SK-N-SH (cell line): ENCODE measurements around the gene LIX1L. TPM values are rescaled to one million over a fixed set of nuclear protein-coding genes. Genes with fewer than 3 reads are reported as not detected.

ENCODE experiments used
- CTCF ChIA-PET: fragments of 300-600, 350-600 bp; formaldehyde crosslinking; extraction: SDS; loops from one replicate; lab custom pipeline; 2021; lab: Yijun Ruan, JAX
- POLR2A ChIA-PET: fragments of 350-600 bp; sonication (Branson Sonifier 250); formaldehyde crosslinking; extraction: SDS; loops from one replicate; lab custom pipeline; 2020; ENCODE audit warnings: antibody characterized with exemption, inconsistent platforms; lab: Yijun Ruan, JAX
- DNase-seq: peaks from one replicate; pipeline ENCODE4 v3.0.0; 2012
- H2AFZ ChIP-seq: fragments of 200-600 bp; sonication (generic); 2 replicates; pipeline ENCODE4 v1.8.1; 2016; ENCODE audit warnings: antibody characterized with exemption, mild to moderate bottlenecking, low read depth
- H3F3A ChIP-seq: fragments of 200-600 bp; sonication (generic); replicated peaks from 2 replicates; pipeline ENCODE3; 2016; ENCODE audit warnings: antibody characterized with exemption, mild to moderate bottlenecking; ENCODE audit not compliant: insufficient read depth
- H3K27ac ChIP-seq, 2 experiments: fragments of 200-500 bp in 1 of 2; fragments of 200-600 bp in 1 of 2; sonication (Bioruptor generic) in 1 of 2; sonication (generic), shearing (Covaris generic) in 1 of 2; 2 replicates each; pipeline versions ENCODE4 v1.5.1 to v1.6.1; 2014 to 2016; ENCODE audit warnings: low read depth in 2 of 2, inconsistent platforms in 1 of 2, low read length in 1 of 2, mild to moderate bottlenecking in 1 of 2, mixed read lengths in 1 of 2
- H3K27me3 ChIP-seq: fragments of 200-600 bp; sonication (generic), shearing (Covaris generic); 2 replicates; pipeline ENCODE4 v1.6.1; 2016; ENCODE audit warnings: mixed run types; ENCODE audit not compliant: insufficient read depth
- H3K36me3 ChIP-seq, 2 experiments: fragments of 200-500 bp in 1 of 2; fragments of 200-600 bp in 1 of 2; sonication (Bioruptor generic) in 1 of 2; sonication (generic) in 1 of 2; replicated peaks in 1 of 2; 2 replicates each; pipeline versions ENCODE3 to v1.5.1; 2014 to 2016; ENCODE audit warnings: low read length in 1 of 2, mild to moderate bottlenecking in 1 of 2; ENCODE audit not compliant: insufficient read depth in 2 of 2, control insufficient read depth in 1 of 2
- H3K4me1 ChIP-seq, 2 experiments: fragments of 200-500 bp in 1 of 2; fragments of 200-600 bp in 1 of 2; sonication (Bioruptor generic) in 1 of 2; sonication (generic), shearing (Covaris generic) in 1 of 2; 2 replicates each; pipeline versions ENCODE4 v1.5.1 to v1.6.1; 2014 to 2016; ENCODE audit warnings: low read depth in 1 of 2, low read length in 1 of 2, mixed run types in 1 of 2; ENCODE audit not compliant: insufficient read depth in 2 of 2, control insufficient read depth in 1 of 2
- H3K4me2 ChIP-seq: fragments of 200-600 bp; sonication (generic), shearing (Covaris generic); 2 replicates; pipeline ENCODE4 v1.6.1; 2017; ENCODE audit warnings: mixed run types
- H3K4me3 ChIP-seq, 2 experiments: fragments of 200-500 bp in 1 of 2; fragments of 200-600 bp in 1 of 2; sonication (Bioruptor generic) in 1 of 2; sonication (generic), shearing (Covaris generic) in 1 of 2; 2 replicates each; pipeline versions ENCODE4 v1.5.1 to v1.8.1; 2014 to 2016; ENCODE audit warnings: low read depth in 2 of 2, inconsistent platforms in 1 of 2, low read length in 1 of 2, mild to moderate bottlenecking in 1 of 2, mixed read lengths in 1 of 2, moderate library complexity in 1 of 2
- H3K79me2 ChIP-seq: fragments of 200-600 bp; sonication (generic); 2 replicates; pipeline ENCODE4 v1.8.1; 2017; ENCODE audit warnings: mild to moderate bottlenecking; ENCODE audit not compliant: insufficient read depth
- H3K9ac ChIP-seq: fragments of 200-600 bp; sonication (generic); 2 replicates; pipeline ENCODE4 v1.6.1; 2017; ENCODE audit warnings: mixed run types
- H3K9me2 ChIP-seq: fragments of 200-600 bp; sonication (generic); 2 replicates; pipeline ENCODE4 v1.6.1; 2017; ENCODE audit warnings: mixed run types
- H3K9me3 ChIP-seq: fragments of 200-600 bp; sonication (generic); 2 replicates; pipeline ENCODE4 v1.6.1; 2017; ENCODE audit warnings: mixed run types, mild to moderate bottlenecking, moderate library complexity
- H4K20me1 ChIP-seq: fragments of 200-600 bp; sonication (generic); 2 replicates; pipeline ENCODE4 v1.6.1; 2017; ENCODE audit warnings: mild to moderate bottlenecking, mixed run types; ENCODE audit not compliant: insufficient read depth
- ELF1 ChIP-seq: IDR thresholded peaks from 2 replicates; pipeline ENCODE4 v1.4.0; 2012
- EP300 ChIP-seq, 2 experiments: IDR thresholded peaks; 2 replicates each; pipeline versions ENCODE4 v1.4.0 to v1.6.1; 2012; ENCODE audit warnings: borderline replicate concordance in 1 of 2, low read depth in 1 of 2, low read length in 1 of 2
- FOSL2 ChIP-seq: IDR thresholded peaks from 2 replicates; pipeline ENCODE4 v1.4.0; 2012; ENCODE audit warnings: low read depth, mild to moderate bottlenecking, moderate library complexity, borderline replicate concordance
- FOXJ3 ChIP-seq: sonication (generic); formaldehyde crosslinking; IDR thresholded peaks from 2 replicates; pipeline ENCODE4 v1.5.1; 2020; ENCODE audit warnings: mild to moderate bottlenecking, missing genetic modification reagents
- FOXM1 ChIP-seq: IDR thresholded peaks from 2 replicates; pipeline ENCODE4 v1.4.0; 2012; ENCODE audit warnings: low read depth, mild to moderate bottlenecking
- GABPA ChIP-seq: IDR thresholded peaks from 2 replicates; pipeline ENCODE4 v1.4.0; 2012; ENCODE audit warnings: low read depth, mild to moderate bottlenecking
- JUND ChIP-seq: IDR thresholded peaks from 2 replicates; pipeline ENCODE4 v1.4.0; 2012
- MEF2A ChIP-seq: IDR thresholded peaks from 2 replicates; pipeline ENCODE4 v1.4.0; 2012; ENCODE audit warnings: low read depth, borderline replicate concordance
- MXI1 ChIP-seq: IDR thresholded peaks from 2 replicates; pipeline ENCODE4 v1.6.1; 2012; ENCODE audit warnings: mild to moderate bottlenecking, low read depth, low read length, improper control_type of control experiment
- NFIC ChIP-seq: IDR thresholded peaks from 2 replicates; pipeline ENCODE4 v1.4.0; 2012; ENCODE audit warnings: borderline replicate concordance
- PBX3 ChIP-seq: IDR thresholded peaks from 2 replicates; pipeline ENCODE4; 2012
- RCOR1 ChIP-seq: fragments of 150-350 bp; IDR thresholded peaks from 2 replicates; pipeline ENCODE4 v1.6.1; 2017; ENCODE audit warnings: antibody characterized with exemption, low read length
- RFX5 ChIP-seq: IDR thresholded peaks from 2 replicates; pipeline ENCODE4 v1.6.1; 2012; ENCODE audit warnings: mild to moderate bottlenecking, improper control_type of control experiment, low read length
- SIN3A ChIP-seq: IDR thresholded peaks from 2 replicates; pipeline ENCODE4 v1.6.1; 2012; ENCODE audit warnings: low read depth, mild to moderate bottlenecking, low read length, moderate library complexity, borderline replicate concordance
- SMC3 ChIP-seq: IDR thresholded peaks from 2 replicates; pipeline ENCODE4 v1.6.1; 2012; ENCODE audit warnings: low read depth, low read length, improper control_type of control experiment
- TAF1 ChIP-seq: IDR thresholded peaks from 2 replicates; pipeline ENCODE4 v1.6.1; 2012; ENCODE audit warnings: low read depth, mild to moderate bottlenecking, low read length, moderate library complexity, borderline replicate concordance
- TCF12 ChIP-seq: IDR thresholded peaks from 2 replicates; pipeline ENCODE4 v1.4.0; 2012
- TEAD4 ChIP-seq: IDR thresholded peaks from 2 replicates; pipeline ENCODE4 v1.4.0; 2012; ENCODE audit warnings: mild to moderate bottlenecking, borderline replicate concordance; ENCODE audit not compliant: insufficient read depth
- WGBS: methylation state at CpG from one replicate; pipeline ENCODE4 v1.1.6; 2017; ENCODE audit warnings: low lambda C conversion rate; 5-methylcytosine and 5-hydroxymethylcytosine counted together
- polyA plus RNA-seq, 3 experiments: library from polyadenylated mRNA; depleted of rRNA; stranded (reverse); fragments of >200 nt; gene quantifications; 2 replicates each; pipeline ENCODE4 v1.2.3, GENCODE V29; 2012
- TF ChIP-seq, protein P1 (sequence below): fragments of 150-350 bp; IDR thresholded peaks from 2 replicates; pipeline ENCODE4 v1.6.1; 2017; ENCODE audit warnings: antibody characterized with exemption, low read length, low read depth, borderline replicate concordance
- TF ChIP-seq, protein P2 (sequence below): IDR thresholded peaks from 2 replicates; pipeline ENCODE4 v1.4.0; 2012; ENCODE audit warnings: low read depth
- TF ChIP-seq, protein P3 (sequence below): fragments of 150-350 bp; IDR thresholded peaks from 2 replicates; pipeline ENCODE4 v1.6.1; 2016; ENCODE audit warnings: mild to moderate bottlenecking, low read depth, low read length
- TF ChIP-seq, protein P4 (sequence below): IDR thresholded peaks from 2 replicates; pipeline ENCODE4 v1.4.0; 2012; ENCODE audit warnings: low read depth, borderline replicate concordance

Gene LIX1L
- polyA plus RNA-seq, 1 of the 3 experiments (the other 2 are of a cell fraction): 39.1 TPM

DNA sequence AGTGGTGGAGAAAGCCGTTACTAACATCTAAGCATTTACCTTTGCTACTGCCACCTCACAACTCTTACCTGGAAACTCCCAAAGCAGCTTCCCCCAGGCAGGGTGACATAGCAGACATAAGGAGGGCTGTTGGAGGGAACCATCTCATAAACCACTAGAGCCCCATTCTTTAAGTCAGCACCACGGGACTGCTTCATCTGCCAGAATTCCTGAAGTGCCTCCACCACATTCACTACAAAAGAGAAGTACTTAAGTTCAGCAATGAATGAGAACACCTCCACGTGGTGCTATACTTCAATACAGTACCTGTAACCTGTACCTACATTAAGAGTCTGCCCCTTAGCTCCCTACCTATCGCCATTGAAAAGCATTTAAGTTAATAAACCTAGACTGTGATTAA lies 10.3 kb downstream of the LIX1L start:
- Histone ChIP-seq H3K36me3 (peaks cover 21 to 29% of the 10 kb centered on the region in 2 experiments), H3K4me2 (no peak overlapping the region), H3K9ac (no peak overlapping the region), H3K27ac (no peak overlapping the region)
- TF ChIP-seq TEAD4 (no peak), PBX3 (no peak), FOXM1 (no peak), RFX5 (no peak), RCOR1 (no peak), TAF1 (no peak), TCF12 (no peak), SIN3A (no peak), JUND (no peak), GABPA (no peak), FOXJ3 (CRISPR knock-in tag) (no peak)
- TF ChIP-seq, protein P1, sequence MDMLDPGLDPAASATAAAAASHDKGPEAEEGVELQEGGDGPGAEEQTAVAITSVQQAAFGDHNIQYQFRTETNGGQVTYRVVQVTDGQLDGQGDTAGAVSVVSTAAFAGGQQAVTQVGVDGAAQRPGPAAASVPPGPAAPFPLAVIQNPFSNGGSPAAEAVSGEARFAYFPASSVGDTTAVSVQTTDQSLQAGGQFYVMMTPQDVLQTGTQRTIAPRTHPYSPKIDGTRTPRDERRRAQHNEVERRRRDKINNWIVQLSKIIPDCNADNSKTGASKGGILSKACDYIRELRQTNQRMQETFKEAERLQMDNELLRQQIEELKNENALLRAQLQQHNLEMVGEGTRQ: no peak
- TF ChIP-seq, protein P2, sequence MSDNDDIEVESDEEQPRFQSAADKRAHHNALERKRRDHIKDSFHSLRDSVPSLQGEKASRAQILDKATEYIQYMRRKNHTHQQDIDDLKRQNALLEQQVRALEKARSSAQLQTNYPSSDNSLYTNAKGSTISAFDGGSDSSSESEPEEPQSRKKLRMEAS: no peak
- TF ChIP-seq, protein P3, sequence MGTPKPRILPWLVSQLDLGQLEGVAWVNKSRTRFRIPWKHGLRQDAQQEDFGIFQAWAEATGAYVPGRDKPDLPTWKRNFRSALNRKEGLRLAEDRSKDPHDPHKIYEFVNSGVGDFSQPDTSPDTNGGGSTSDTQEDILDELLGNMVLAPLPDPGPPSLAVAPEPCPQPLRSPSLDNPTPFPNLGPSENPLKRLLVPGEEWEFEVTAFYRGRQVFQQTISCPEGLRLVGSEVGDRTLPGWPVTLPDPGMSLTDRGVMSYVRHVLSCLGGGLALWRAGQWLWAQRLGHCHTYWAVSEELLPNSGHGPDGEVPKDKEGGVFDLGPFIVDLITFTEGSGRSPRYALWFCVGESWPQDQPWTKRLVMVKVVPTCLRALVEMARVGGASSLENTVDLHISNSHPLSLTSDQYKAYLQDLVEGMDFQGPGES: no peak
- TF ChIP-seq, all 33 proteins: peak for 0
- POLR2A ChIA-PET: no interaction called here
- Histone ChIP-seq H3F3A (no peaks in the 10 kb centered on the region), H3K9me3 (no peaks in the 10 kb centered on the region), H3K27me3 (no peaks in the 10 kb centered on the region), H3K79me2 (peaks cover 83% of the 10 kb centered on the region), H3K9me2 (no peaks in the 10 kb centered on the region), H3K4me3 (no peak overlapping the region), H2AFZ (no peak overlapping the region), H3K4me1 (no peaks in the 10 kb centered on the region), H4K20me1 (no peaks in the 10 kb centered on the region)
- CTCF ChIA-PET: no interaction called here
- WGBS: 75% methylated on average over 4 of the region's 4 CpGs
- DNase-seq: no peak

DNA sequence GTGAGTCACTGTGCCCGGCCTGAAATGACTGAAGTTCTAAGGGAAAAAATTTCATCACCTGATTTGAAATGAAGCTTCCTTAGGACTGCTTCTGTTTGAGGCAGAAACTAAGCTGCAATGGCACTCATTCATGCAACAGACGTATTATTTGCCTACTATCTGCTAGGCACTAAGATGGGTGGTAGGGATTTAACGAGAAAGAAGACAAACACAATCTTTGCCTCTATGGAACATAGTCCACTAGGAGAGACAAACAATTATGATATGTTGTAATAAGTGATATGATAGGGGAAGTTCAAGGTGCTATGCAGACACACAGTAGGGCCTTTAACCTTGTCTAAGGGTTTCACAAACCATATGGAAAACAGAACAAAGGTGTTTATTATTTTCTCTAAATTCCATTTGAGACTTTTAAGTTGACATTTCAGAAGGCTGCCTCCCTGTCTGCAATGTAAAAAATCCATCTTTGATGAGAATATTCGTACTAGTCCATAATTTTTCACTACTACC lies 11.3 kb downstream of the LIX1L start:
- Histone ChIP-seq H3K4me1 (no peaks in the 10 kb centered on the region), H2AFZ (no peak overlapping the region), H3K4me3 (no peak overlapping the region), H3K9me2 (no peaks in the 10 kb centered on the region), H3K9me3 (no peaks in the 10 kb centered on the region), H3F3A (no peaks in the 10 kb centered on the region), H3K27ac (no peak overlapping the region), H3K4me2 (no peak overlapping the region), H3K27me3 (no peaks in the 10 kb centered on the region), H3K36me3 (peaks cover 20 to 30% of the 10 kb centered on the region in 2 experiments), H3K9ac (no peak overlapping the region), H4K20me1 (no peaks in the 10 kb centered on the region), H3K79me2 (peaks cover 72% of the 10 kb centered on the region)
- ChIA-PET CTCF (interaction anchor here (1.3 kb wide), 1 partner anchor 61 kb away, joined by 3 read pairs; no protein-coding TSS in a partner anchor), POLR2A (no interaction called here)
- WGBS: 90% methylated on average over 4 of the region's 4 CpGs
- no peak for DNase-seq
- TF ChIP-seq FOXM1 (no peak), GABPA (no peak), MEF2A (no peak), EP300 (IDR thresholded peaks at IDR 0.05; ENCODE audit: borderline replicate concordance in 1 of 2, low read depth in 1 of 2, low read length in 1 of 2) (no peak), SIN3A (no peak), TCF12 (no peak), MXI1 (no peak), FOSL2 (no peak), ELF1 (no peak), TAF1 (no peak), NFIC (no peak), RFX5 (no peak), SMC3 (no peak), FOXJ3 (CRISPR knock-in tag) (no peak), PBX3 (no peak)
- TF ChIP-seq, protein P4, sequence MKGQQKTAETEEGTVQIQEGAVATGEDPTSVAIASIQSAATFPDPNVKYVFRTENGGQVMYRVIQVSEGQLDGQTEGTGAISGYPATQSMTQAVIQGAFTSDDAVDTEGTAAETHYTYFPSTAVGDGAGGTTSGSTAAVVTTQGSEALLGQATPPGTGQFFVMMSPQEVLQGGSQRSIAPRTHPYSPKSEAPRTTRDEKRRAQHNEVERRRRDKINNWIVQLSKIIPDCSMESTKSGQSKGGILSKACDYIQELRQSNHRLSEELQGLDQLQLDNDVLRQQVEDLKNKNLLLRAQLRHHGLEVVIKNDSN: no peak
